ENCODE results near the gene AGTRAP.

Gene AGTRAP

GRCh38 chr1:11771481-11772043 lies 35.6 kb downstream of the AGTRAP start:
- CTCF ChIA-PET = interaction anchor here (1.0 kb wide), 1 partner anchor 8 kb away, joined by 3 read pairs; no protein-coding TSS in a partner anchor
- no peak overlapping the region for H3K27ac ChIP-seq (ENCODE audit: insufficient read depth in 1 of 2, low read depth in 1 of 2, low read length in 2 of 2, poor library complexity in 1 of 2, severe bottlenecking in 2 of 2)
- no peak for DNase-seq
- POLR2A ChIA-PET = interaction anchor here (0.6 kb wide), 1 partner anchor 456 kb away, joined by 3 read pairs; no protein-coding TSS in a partner anchor
- H3K4me1 ChIP-seq (ENCODE audit: control extremely low read depth in 1 of 4, control insufficient read depth in 4 of 4, insufficient read depth in 4 of 4, low read length in 3 of 4) = peaks cover 0 to 4% (median 0%) of the 10 kb centered on the region in 4 experiments
- H3K9me3 ChIP-seq (ENCODE audit: control extremely low read depth in 1 of 5, control insufficient read depth in 4 of 5, insufficient read depth in 2 of 5, low read depth in 1 of 5, low read length in 4 of 5) = no peaks in the 10 kb centered on the region
- no peaks in the 10 kb centered on the region for H3K27me3 ChIP-seq (replicated peaks in 2 of 5; ENCODE audit: control insufficient read depth in 4 of 5, insufficient read depth in 5 of 5, low read length in 4 of 5)
- no peak overlapping the region for H3K4me3 ChIP-seq (ENCODE audit: control insufficient read depth in 1 of 7, extremely low read depth in 1 of 7, insufficient read depth in 4 of 7, low read depth in 2 of 7, low read length in 6 of 7)
- WGBS (ENCODE audit: insufficient coverage) = 83% methylated on average over 11 of the region's 11 CpGs
- H3K36me3 ChIP-seq (ENCODE audit: control insufficient read depth in 4 of 4, insufficient read depth in 4 of 4, low read length in 3 of 4) = no peaks in the 10 kb centered on the region

GRCh38 chr1:11772458-11772857 lies 36.5 kb downstream of the AGTRAP start:
- Histone ChIP-seq H3K36me3 (ENCODE audit: control insufficient read depth in 4 of 4, insufficient read depth in 4 of 4, low read length in 3 of 4) (no peaks in the 10 kb centered on the region), H3K4me1 (ENCODE audit: control extremely low read depth in 1 of 4, control insufficient read depth in 4 of 4, insufficient read depth in 4 of 4, low read length in 3 of 4) (peaks cover 0 to 4% (median 0%) of the 10 kb centered on the region in 4 experiments), H3K27ac (ENCODE audit: insufficient read depth in 1 of 2, low read depth in 1 of 2, low read length in 2 of 2, poor library complexity in 1 of 2, severe bottlenecking in 2 of 2) (no peak overlapping the region), H3K9me3 (ENCODE audit: control extremely low read depth in 1 of 5, control insufficient read depth in 4 of 5, insufficient read depth in 2 of 5, low read depth in 1 of 5, low read length in 4 of 5) (no peaks in the 10 kb centered on the region), H3K27me3 (replicated peaks in 2 of 5; ENCODE audit: control insufficient read depth in 4 of 5, insufficient read depth in 5 of 5, low read length in 4 of 5) (no peaks in the 10 kb centered on the region), H3K4me3 (ENCODE audit: control insufficient read depth in 1 of 7, extremely low read depth in 1 of 7, insufficient read depth in 4 of 7, low read depth in 2 of 7, low read length in 6 of 7) (no peak overlapping the region)
- DNase-seq = no peak
- ChIA-PET CTCF (interaction anchor here (1.0 kb wide), 1 partner anchor 13 kb away, joined by 3 read pairs; no protein-coding TSS in a partner anchor), POLR2A (no interaction called here)
- 80% methylated on average over 4 of the region's 5 CpGs for WGBS (ENCODE audit: insufficient coverage)

GRCh38 chr1:11774753-11775152 lies 38.8 kb downstream of the AGTRAP start:
- Histone ChIP-seq H3K4me1 (ENCODE audit: control extremely low read depth in 1 of 4, control insufficient read depth in 4 of 4, insufficient read depth in 4 of 4, low read length in 3 of 4) (peaks cover 0 to 4% (median 0%) of the 10 kb centered on the region in 4 experiments), H3K9me3 (ENCODE audit: control extremely low read depth in 1 of 5, control insufficient read depth in 4 of 5, insufficient read depth in 2 of 5, low read depth in 1 of 5, low read length in 4 of 5) (no peaks in the 10 kb centered on the region), H3K27me3 (replicated peaks in 2 of 5; ENCODE audit: control insufficient read depth in 4 of 5, insufficient read depth in 5 of 5, low read length in 4 of 5) (no peaks in the 10 kb centered on the region), H3K4me3 (ENCODE audit: control insufficient read depth in 1 of 7, extremely low read depth in 1 of 7, insufficient read depth in 4 of 7, low read depth in 2 of 7, low read length in 6 of 7) (no peak overlapping the region), H3K36me3 (ENCODE audit: control insufficient read depth in 4 of 4, insufficient read depth in 4 of 4, low read length in 3 of 4) (no peaks in the 10 kb centered on the region), H3K27ac (ENCODE audit: insufficient read depth in 1 of 2, low read depth in 1 of 2, low read length in 2 of 2, poor library complexity in 1 of 2, severe bottlenecking in 2 of 2) (no peak overlapping the region)
- CTCF ChIA-PET = no interaction called here
- 87% methylated on average over 6 of the region's 9 CpGs for WGBS (ENCODE audit: insufficient coverage)
- POLR2A ChIA-PET = no interaction called here
- DNase-seq = no peak

GRCh38 chr1:11777658-11778322 lies 41.9 kb downstream of the AGTRAP start:
- CTCF ChIA-PET = interaction anchor here (1.6 kb wide), 1 partner anchor 16 kb away, joined by 3 read pairs; the partner anchor contains the start of gene C1orf167
- Histone ChIP-seq H3K4me1 (ENCODE audit: control extremely low read depth in 1 of 4, control insufficient read depth in 4 of 4, insufficient read depth in 4 of 4, low read length in 3 of 4) (no peaks in the 10 kb centered on the region), H3K27ac (ENCODE audit: insufficient read depth in 1 of 2, low read depth in 1 of 2, low read length in 2 of 2, poor library complexity in 1 of 2, severe bottlenecking in 2 of 2) (no peak overlapping the region), H3K4me3 (ENCODE audit: control insufficient read depth in 1 of 7, extremely low read depth in 1 of 7, insufficient read depth in 4 of 7, low read depth in 2 of 7, low read length in 6 of 7) (no peak overlapping the region), H3K27me3 (replicated peaks in 2 of 5; ENCODE audit: control insufficient read depth in 4 of 5, insufficient read depth in 5 of 5, low read length in 4 of 5) (no peaks in the 10 kb centered on the region), H3K9me3 (ENCODE audit: control extremely low read depth in 1 of 5, control insufficient read depth in 4 of 5, insufficient read depth in 2 of 5, low read depth in 1 of 5, low read length in 4 of 5) (no peaks in the 10 kb centered on the region), H3K36me3 (ENCODE audit: control insufficient read depth in 4 of 4, insufficient read depth in 4 of 4, low read length in 3 of 4) (no peaks in the 10 kb centered on the region)
- 98% methylated on average over 8 of the region's 8 CpGs for WGBS (ENCODE audit: insufficient coverage)
- DNase-seq = no peak
- POLR2A ChIA-PET = no interaction called here

GRCh38 chr1:11778336-11778735 lies 42.4 kb downstream of the AGTRAP start:
- DNase-seq = no peak
- H3K4me3 ChIP-seq (ENCODE audit: control insufficient read depth in 1 of 7, extremely low read depth in 1 of 7, insufficient read depth in 4 of 7, low read depth in 2 of 7, low read length in 6 of 7) = no peak overlapping the region
- POLR2A ChIA-PET = no interaction called here
- H3K27ac ChIP-seq (ENCODE audit: insufficient read depth in 1 of 2, low read depth in 1 of 2, low read length in 2 of 2, poor library complexity in 1 of 2, severe bottlenecking in 2 of 2) = no peak overlapping the region
- no peaks in the 10 kb centered on the region for H3K4me1 ChIP-seq (ENCODE audit: control extremely low read depth in 1 of 4, control insufficient read depth in 4 of 4, insufficient read depth in 4 of 4, low read length in 3 of 4)
- H3K36me3 ChIP-seq (ENCODE audit: control insufficient read depth in 4 of 4, insufficient read depth in 4 of 4, low read length in 3 of 4) = no peaks in the 10 kb centered on the region
- CTCF ChIA-PET = interaction anchor here (1.6 kb wide), 1 partner anchor 17 kb away, joined by 3 read pairs; the partner anchor contains the start of gene C1orf167
- no peaks in the 10 kb centered on the region for H3K9me3 ChIP-seq (ENCODE audit: control extremely low read depth in 1 of 5, control insufficient read depth in 4 of 5, insufficient read depth in 2 of 5, low read depth in 1 of 5, low read length in 4 of 5)
- WGBS (ENCODE audit: insufficient coverage) = 99% methylated on average over 7 of the region's 9 CpGs
- H3K27me3 ChIP-seq (replicated peaks in 2 of 5; ENCODE audit: control insufficient read depth in 4 of 5, insufficient read depth in 5 of 5, low read length in 4 of 5) = no peaks in the 10 kb centered on the region

GRCh38 chr1:11778844-11779623 lies 43.1 kb downstream of the AGTRAP start:
- H3K27me3 ChIP-seq (replicated peaks in 2 of 5; ENCODE audit: control insufficient read depth in 4 of 5, insufficient read depth in 5 of 5, low read length in 4 of 5) = no peaks in the 10 kb centered on the region
- no peak overlapping the region for H3K27ac ChIP-seq (ENCODE audit: insufficient read depth in 1 of 2, low read depth in 1 of 2, low read length in 2 of 2, poor library complexity in 1 of 2, severe bottlenecking in 2 of 2)
- H3K9me3 ChIP-seq (ENCODE audit: control extremely low read depth in 1 of 5, control insufficient read depth in 4 of 5, insufficient read depth in 2 of 5, low read depth in 1 of 5, low read length in 4 of 5) = no peaks in the 10 kb centered on the region
- ChIA-PET CTCF (interaction anchor here (0.6 kb wide), 1 partner anchor 22 kb away, joined by 3 read pairs; no protein-coding TSS in a partner anchor), POLR2A (no interaction called here)
- no peak overlapping the region for H3K4me3 ChIP-seq (ENCODE audit: control insufficient read depth in 1 of 7, extremely low read depth in 1 of 7, insufficient read depth in 4 of 7, low read depth in 2 of 7, low read length in 6 of 7)
- WGBS (ENCODE audit: insufficient coverage) = 87% methylated on average over 10 of the region's 15 CpGs
- no peaks in the 10 kb centered on the region for H3K36me3 ChIP-seq (ENCODE audit: control insufficient read depth in 4 of 4, insufficient read depth in 4 of 4, low read length in 3 of 4)
- no peak for DNase-seq
- H3K4me1 ChIP-seq (ENCODE audit: control extremely low read depth in 1 of 4, control insufficient read depth in 4 of 4, insufficient read depth in 4 of 4, low read length in 3 of 4) = no peaks in the 10 kb centered on the region
